NCI-H2029 treated with DMSO at 0.1 percent for 48 hours (cell line): ENCODE measurements around the gene ZNF44.

Source experiments
- DNase-seq: peaks from one replicate; lab custom pipeline; 2025; lab: John Stamatoyannopoulos, UW

Gene ZNF44

GRCh38 chr19:12261554-12261953, 33.1 kb downstream of the ZNF44 start:
- no peak for DNase-seq

GRCh38 chr19:12260861-12261260, 33.8 kb downstream of the ZNF44 start:
- no peak for DNase-seq

GRCh38 chr19:12260236-12260635, 34.4 kb downstream of the ZNF44 start:
- DNase-seq: no peak

- no peak for DNase-seq
Observed at GRCh38 chr19:12255372-12255771, 39.3 kb downstream of the ZNF44 start.

GRCh38 chr19:12247644-12248222, 47.0 kb downstream of the ZNF44 start:
- no peak for DNase-seq

- DNase-seq: no peak
Observed at GRCh38 chr19:12244370-12244769, 50.3 kb downstream of the ZNF44 start.

GRCh38 chr19:12237143-12237839, 57.4 kb downstream of the ZNF44 start:
- DNase-seq: no peak

- no peak for DNase-seq
Observed at GRCh38 chr19:12232961-12233360, 61.7 kb downstream of the ZNF44 start.

GRCh38 chr19:12230751-12231733, 63.6 kb downstream of the ZNF44 start:
- DNase-seq: no peak

GRCh38 chr19:12229990-12230389, 64.7 kb downstream of the ZNF44 start:
- no peak for DNase-seq

GRCh38 chr19:12224676-12225075, 70.0 kb downstream of the ZNF44 start:
- no peak for DNase-seq

GRCh38 chr19:12222980-12223630, 71.6 kb downstream of the ZNF44 start:
- DNase-seq: no peak
